ENCODE data around the gene ITGA7.
A peak's percentile ranks its signal among the peaks of the same experiment; 100 is the strongest.

Gene ITGA7

DNA sequence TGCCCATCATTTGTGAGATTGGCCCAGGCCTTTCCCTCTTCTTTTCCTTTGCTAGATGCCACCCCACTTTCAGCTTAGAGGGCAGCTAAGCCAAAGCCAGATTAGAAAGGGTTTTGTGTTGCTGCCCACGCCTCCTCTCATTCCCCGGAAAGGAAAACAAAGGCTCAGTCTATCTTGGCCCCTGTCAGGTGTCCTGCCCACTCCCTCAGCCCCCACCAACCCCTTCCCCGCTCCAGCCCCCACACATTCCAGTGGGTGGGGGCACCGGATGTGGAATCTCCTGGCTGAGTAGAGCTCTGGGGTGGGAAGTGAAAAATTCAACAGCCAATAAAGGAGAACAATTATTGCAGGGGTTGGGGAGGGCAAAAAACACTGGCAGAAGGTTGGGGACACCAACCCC, 10.3 kb upstream of the ITGA7 start:
- DNase-seq, result no peak

- DNase-seq, result no peak
Measured at GRCh38 chr12:55717011-55718007, 9.6 kb upstream of the ITGA7 start.

- no peak for DNase-seq
Measured at GRCh38 chr12:55716582-55716957, 8.9 kb upstream of the ITGA7 start.

GRCh38 chr12:55715833-55716581, 8.3 kb upstream of the ITGA7 start, which contains the start of gene BLOC1S1:
Gene BLOC1S1, plus strand, starts transcription at chr12:55716046. Its CDS starts 6 bp downstream, at chr12:55716052.
- peak; percentile 92 for DNase-seq

GRCh38 chr12:55715169-55715764, 7.6 kb upstream of the ITGA7 start:
- DNase-seq, result no peak

GRCh38 chr12:55713721-55714120, 6.0 kb upstream of the ITGA7 start:
- no peak for DNase-seq

- DNase-seq, result no peak
Measured at GRCh38 chr12:55712700-55713415, 5.2 kb upstream of the ITGA7 start.

DNA sequence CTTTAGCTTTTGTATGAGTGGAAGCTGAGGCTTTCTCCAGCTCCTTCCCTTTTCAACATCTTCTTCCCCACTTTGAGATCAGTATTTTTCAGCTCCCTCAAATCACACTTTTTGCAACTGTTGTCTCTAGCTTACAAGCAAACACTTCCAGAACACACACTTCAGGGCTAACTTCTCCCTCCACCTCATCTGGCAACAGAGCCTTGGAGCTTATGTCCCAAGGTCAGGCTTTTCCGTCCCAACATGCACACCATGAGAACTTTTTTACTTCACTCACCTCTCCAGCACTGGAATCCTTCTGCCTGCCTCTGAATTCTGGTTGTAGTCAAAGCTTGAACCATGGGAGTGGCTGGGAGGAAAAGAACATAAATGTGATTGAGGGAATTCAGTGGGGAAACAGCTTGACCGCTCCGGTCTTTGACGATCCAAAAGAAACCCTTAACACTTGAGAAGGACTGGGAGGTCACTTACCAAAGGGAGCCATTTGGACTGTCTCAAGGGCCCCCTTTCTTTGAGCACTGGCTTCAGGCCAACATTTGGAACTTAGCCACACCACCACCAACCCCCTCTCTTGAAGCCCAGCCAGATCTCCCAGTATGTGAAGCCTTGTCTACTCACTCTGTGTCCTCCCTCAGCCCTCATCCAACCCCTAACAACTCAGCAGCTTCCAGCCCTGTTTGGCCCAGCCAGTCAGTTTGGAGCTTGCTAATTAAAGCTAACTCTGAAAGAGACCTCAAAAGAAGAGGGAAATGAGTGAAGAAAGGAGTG, 4.3 kb upstream of the ITGA7 start:
- no peak for DNase-seq

- DNase-seq, result no peak
Measured at GRCh38 chr12:55708695-55709233, 1.1 kb upstream of the ITGA7 start.

GRCh38 chr12:55707219-55707671, 459 bp downstream of the ITGA7 start:
- no peak for DNase-seq

DNA sequence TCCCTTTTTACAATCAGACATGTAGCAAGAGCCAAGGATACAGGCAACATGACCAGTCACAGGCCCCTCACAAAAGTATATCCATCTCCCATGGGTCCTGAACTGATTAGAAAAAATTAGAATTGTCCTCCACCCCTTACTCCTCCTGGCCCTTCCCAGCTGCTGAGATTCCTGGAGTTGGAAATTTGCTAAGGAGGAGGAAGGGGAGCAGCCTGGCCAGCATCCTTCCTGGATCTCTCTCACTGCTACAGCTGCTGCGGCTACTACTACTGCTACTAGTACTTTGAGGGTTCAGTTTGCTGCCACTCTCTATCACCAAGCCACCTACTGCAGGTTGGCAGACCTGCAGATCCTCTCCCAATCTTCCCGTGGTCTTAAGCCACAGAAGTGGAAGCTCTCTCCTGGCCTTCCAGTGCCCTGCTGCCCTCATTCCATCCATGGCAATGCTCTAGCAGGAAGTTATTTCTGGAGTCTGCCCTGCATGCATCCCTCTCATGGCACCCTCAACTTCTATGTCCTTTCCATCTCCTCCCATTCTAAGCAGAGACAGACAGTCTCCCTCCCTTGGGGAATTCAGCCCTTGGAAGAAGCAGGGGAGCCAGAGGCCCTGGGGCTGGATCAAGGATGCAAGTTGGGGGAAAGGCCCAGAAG, 1.0 kb downstream of the ITGA7 start:
- DNase-seq, result no peak

- DNase-seq, result no peak
Measured at GRCh38 chr12:55705782-55706402, 1.8 kb downstream of the ITGA7 start.

DNA sequence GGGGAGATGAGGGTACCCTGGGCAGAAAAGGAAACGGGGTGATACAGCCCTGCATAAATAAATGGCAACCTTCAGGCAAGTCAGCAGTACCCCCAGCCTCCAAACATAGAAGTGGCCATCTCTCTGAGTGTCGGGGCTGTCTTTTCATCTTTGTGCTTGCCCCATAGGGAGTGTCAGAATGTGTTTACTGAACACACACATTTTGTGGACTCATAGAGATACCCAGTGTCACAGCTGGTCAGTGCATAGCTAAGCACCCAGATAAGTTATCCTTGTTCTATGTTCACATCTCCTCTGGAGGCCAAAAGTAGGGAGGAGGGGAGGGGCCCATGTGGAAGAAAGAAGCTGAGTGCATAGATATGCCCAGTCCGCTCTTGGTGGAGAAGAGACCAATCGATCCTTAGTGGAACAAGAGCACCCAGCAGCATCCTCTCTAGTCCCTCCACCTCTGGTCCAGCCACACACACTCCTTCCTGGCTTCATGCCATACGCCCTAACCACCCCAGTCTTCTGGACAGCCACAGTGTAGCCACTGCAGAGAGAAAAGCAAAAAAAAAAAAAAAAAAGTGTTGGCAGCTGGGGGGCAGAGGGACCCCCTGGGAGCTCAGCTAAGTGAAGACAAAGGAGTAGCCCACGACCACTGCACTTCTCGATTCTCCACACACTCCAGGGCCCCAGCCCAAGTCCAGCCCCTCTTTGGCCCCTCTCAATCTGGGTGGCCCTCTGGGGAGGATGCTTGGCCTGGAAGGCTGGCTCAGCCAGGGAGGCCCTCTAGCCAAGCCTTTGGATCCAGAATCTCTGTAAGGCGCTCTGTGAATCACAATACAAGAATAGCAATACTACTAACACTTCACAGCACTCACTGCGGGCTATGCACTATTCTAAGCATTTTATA, 2.6 kb downstream of the ITGA7 start:
- no peak for DNase-seq

GRCh38 chr12:55703901-55704761, 3.6 kb downstream of the ITGA7 start:
- DNase-seq, result no peak

- no peak for DNase-seq
Measured at GRCh38 chr12:55703288-55703687, 4.4 kb downstream of the ITGA7 start.

DNA sequence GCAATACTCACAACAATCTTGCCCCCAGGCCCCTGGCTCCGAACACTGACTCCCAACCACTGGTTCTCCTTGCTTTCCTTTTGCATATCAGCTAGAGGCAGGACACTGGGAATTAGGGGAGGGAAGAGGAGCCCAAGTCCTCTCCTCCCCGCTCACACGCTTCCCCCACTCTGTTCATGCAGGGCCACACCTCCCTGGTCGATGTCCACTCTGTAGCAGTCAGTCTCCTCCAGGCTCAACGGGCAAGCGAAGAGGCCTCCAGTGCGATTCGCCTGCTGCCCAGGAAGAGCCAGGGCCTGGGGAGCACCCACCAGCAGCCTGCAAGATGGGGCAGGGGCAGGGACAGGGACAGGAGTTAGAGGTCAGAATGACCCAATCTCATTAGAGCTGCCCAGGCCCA, 4.8 kb downstream of the ITGA7 start:
- DNase-seq, result no peak

DNA sequence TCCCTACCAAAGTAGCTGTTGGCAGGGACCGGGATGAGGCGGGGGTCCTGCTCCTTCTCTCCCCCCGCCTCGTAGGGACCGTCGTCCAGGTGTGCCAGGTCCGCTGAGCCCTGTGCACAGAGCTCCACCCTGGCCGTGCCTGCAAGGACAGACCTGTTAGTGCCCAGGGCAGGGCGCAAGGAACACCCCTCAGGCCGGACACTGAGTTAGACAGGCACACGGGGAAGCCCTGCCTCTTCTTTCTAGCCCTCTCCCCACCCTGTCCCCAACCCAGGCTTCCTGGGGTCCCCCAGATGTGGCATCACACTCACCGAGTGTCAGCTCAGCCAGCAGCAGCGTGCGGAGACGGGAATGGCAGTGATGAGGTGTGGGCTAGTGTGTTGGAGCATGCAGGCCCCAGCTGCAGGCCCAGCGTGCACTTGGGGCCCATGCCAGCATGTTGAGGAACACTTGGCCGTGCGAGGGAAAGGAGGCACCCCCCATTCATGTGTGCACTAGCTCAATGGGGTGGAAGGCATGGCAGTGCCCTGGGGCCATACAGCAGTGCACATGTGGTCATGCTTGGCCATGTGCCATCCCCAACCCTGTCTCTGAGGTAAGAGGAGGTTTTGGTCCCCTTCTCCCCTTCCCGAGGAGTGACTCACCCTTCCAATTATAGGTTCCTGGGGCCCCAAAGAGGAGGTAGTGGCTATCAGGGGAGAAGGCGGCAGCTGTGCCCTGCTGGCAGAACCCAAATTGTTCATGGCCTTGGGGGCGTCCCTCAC, 7.3 kb downstream of the ITGA7 start:
- DNase-seq, result no peak

All from CD4-positive, alpha-beta T cell treated with Interleukin-17A for 1 hour (primary cell).